GM23338 (cell line): ENCODE data around the gene TEN1. TPM values are rescaled to one million over a fixed set of nuclear protein-coding genes. Genes with fewer than 3 reads are reported as not detected.

Source experiments
- ATAC-seq: fragments of 200-7000 bp; cut with Tn5 transposase; 3 replicates; pipeline ENCODE4 v1.9.1; 2020
- DNase-seq: peaks from one replicate; pipeline ENCODE4 v3.0.0-alpha.2; 2015; ENCODE audit warnings: low spot score
- H2AFZ ChIP-seq: fragments of 200-600 bp; sonication (generic); 2 replicates; pipeline ENCODE4 v1.8.0; 2016; ENCODE audit warnings: antibody characterized with exemption, mild to moderate bottlenecking, moderate library complexity
- H3F3A ChIP-seq: fragments of 200-600 bp; sonication (generic); replicated peaks from 2 replicates; pipeline ENCODE4 v1.8.0; 2017; ENCODE audit warnings: antibody characterized with exemption, mixed run types, low read depth
- H3K27ac ChIP-seq: fragments of 200-600 bp; sonication (generic); 2 replicates; pipeline ENCODE4 v1.6.1; 2016; ENCODE audit warnings: low read depth
- H3K27me3 ChIP-seq: fragments of 200-600 bp; sonication (generic); 2 replicates; pipeline ENCODE4 v1.8.0; 2016; ENCODE audit warnings: mild to moderate bottlenecking, mixed run types, moderate library complexity; ENCODE audit not compliant: insufficient read depth
- H3K36me3 ChIP-seq: fragments of 200-600 bp; sonication (generic); 2 replicates; pipeline ENCODE4 v1.8.0; 2016; ENCODE audit warnings: mild to moderate bottlenecking; ENCODE audit not compliant: insufficient read depth
- H3K4me1 ChIP-seq: fragments of 200-600 bp; sonication (generic); 2 replicates; pipeline ENCODE4 v1.8.0; 2016; ENCODE audit warnings: mild to moderate bottlenecking, moderate library complexity; ENCODE audit not compliant: insufficient read depth
- H3K4me2 ChIP-seq: fragments of 200-600 bp; sonication (generic); 2 replicates; pipeline ENCODE4 v1.7.1; 2017; ENCODE audit warnings: mixed run types
- H3K4me3 ChIP-seq: fragments of 200-600 bp; sonication (generic); 2 replicates; pipeline ENCODE4 v1.6.1; 2016; ENCODE audit warnings: mixed run types
- H3K79me2 ChIP-seq: fragments of 200-600 bp; sonication (generic); replicated peaks from 2 replicates; pipeline ENCODE4 v1.8.0; 2017; ENCODE audit warnings: mild to moderate bottlenecking; ENCODE audit not compliant: insufficient read depth
- H3K9me2 ChIP-seq: fragments of 200-600 bp; sonication (generic); 2 replicates; pipeline ENCODE4 v1.8.0; 2017; ENCODE audit not compliant: insufficient read depth
- H4K20me1 ChIP-seq: fragments of 200-600 bp; sonication (generic); replicated peaks from 2 replicates; pipeline ENCODE4 v1.8.0; 2017; ENCODE audit warnings: mild to moderate bottlenecking; ENCODE audit not compliant: insufficient read depth
- H3K27ac Mint-ChIP-seq: 2 replicates; pipeline ENCODE4 v1.8.0; 2020; ENCODE audit warnings: inconsistent platforms, mild to moderate bottlenecking, moderate library complexity, mixed read lengths
- H3K27me3 Mint-ChIP-seq: 3 replicates; pipeline ENCODE4 v1.8.0; 2022; ENCODE audit warnings: low read depth, mild to moderate bottlenecking, moderate library complexity, mixed read lengths, inconsistent platforms; ENCODE audit not compliant: insufficient read depth, poor library complexity
- H3K36me3 Mint-ChIP-seq: 3 replicates; pipeline ENCODE4 v1.8.0; 2021; ENCODE audit warnings: low read depth, mild to moderate bottlenecking, inconsistent platforms, moderate library complexity, mixed read lengths
- H3K4me1 Mint-ChIP-seq: 3 replicates; pipeline ENCODE4 v1.8.0; 2020; ENCODE audit warnings: mild to moderate bottlenecking, inconsistent platforms, mixed read lengths
- H3K4me3 Mint-ChIP-seq: 3 replicates; pipeline ENCODE4 v1.8.0; 2021; ENCODE audit warnings: moderate library complexity, mild to moderate bottlenecking, inconsistent platforms, mixed read lengths
- H3K9me3 Mint-ChIP-seq: 3 replicates; pipeline ENCODE4 v1.8.0; 2020; ENCODE audit warnings: moderate library complexity, mild to moderate bottlenecking, inconsistent platforms, mixed read lengths
- JUNB ChIP-seq: IDR thresholded peaks from one replicate; pipeline ENCODE4 v1.6.1; 2016; ENCODE audit warnings: antibody characterized with exemption; ENCODE audit not compliant: unreplicated experiment
- STAT1 ChIP-seq: IDR thresholded peaks from one replicate; pipeline ENCODE4 v1.6.1; 2016; ENCODE audit warnings: antibody characterized with exemption; ENCODE audit not compliant: unreplicated experiment
- ZNF331 ChIP-seq: fragments of 250-450 bp; sonication (Bioruptor Pico); IDR thresholded peaks from 2 replicates; pipeline ENCODE4 v1.5.0; 2020; ENCODE audit warnings: low read depth, mild to moderate bottlenecking, moderate library complexity
- polyA plus RNA-seq: library from polyadenylated mRNA; unstranded; fragments of >200 nt; fragmentation: Nextera tagmentation; extraction: Ambion mirVana; gene quantifications from 2 replicates; pipeline ENCODE4 v1.2.1, GENCODE V29; 2016
- total RNA-seq: library from RNA; depleted of rRNA; stranded (reverse); fragments of >200 nt; shearing (Covaris generic); gene quantifications from 2 replicates; pipeline ENCODE4 v1.2.3, GENCODE V29; 2014
- TF ChIP-seq, protein P1 (sequence below), 2 experiments: fragments of 200-600 bp in 1 of 2; sonication (generic) in 1 of 2; conservative IDR thresholded peaks; 2 replicates each; pipeline versions ENCODE4 v1.5.1 to v1.6.1; 2016 to 2017; ENCODE audit warnings: antibody characterized with exemption in 2 of 2, low read depth in 2 of 2, mild to moderate bottlenecking in 2 of 2, moderate library complexity in 1 of 2
- TF ChIP-seq, protein P2 (sequence below): fragments of 250-450 bp; sonication (Bioruptor Pico); IDR thresholded peaks from 2 replicates; pipeline ENCODE4 v1.5.0; 2020; ENCODE audit warnings: mild to moderate bottlenecking, moderate library complexity

The TEN1 gene
- total and polyA plus RNA-seq, 2 experiments from 2014 or later: 11.3 to 14.1 TPM

- H3K79me2 ChIP-seq: peaks cover 14% of the 10 kb centered on the region; the same call in 1 of the 2 replicates
- H3K36me3 Mint-ChIP-seq: peaks cover 73% of the 10 kb centered on the region
- no peak overlapping the region for H3K4me3 ChIP-seq
- no peak overlapping the region for H3K4me2 ChIP-seq
- no peak for ATAC-seq
- H3K9me2 ChIP-seq: no peaks in the 10 kb centered on the region
- peaks cover 15% of the 10 kb centered on the region; the same call in 1 of the 2 replicates for H3F3A ChIP-seq
- TF ChIP-seq, protein P1, sequence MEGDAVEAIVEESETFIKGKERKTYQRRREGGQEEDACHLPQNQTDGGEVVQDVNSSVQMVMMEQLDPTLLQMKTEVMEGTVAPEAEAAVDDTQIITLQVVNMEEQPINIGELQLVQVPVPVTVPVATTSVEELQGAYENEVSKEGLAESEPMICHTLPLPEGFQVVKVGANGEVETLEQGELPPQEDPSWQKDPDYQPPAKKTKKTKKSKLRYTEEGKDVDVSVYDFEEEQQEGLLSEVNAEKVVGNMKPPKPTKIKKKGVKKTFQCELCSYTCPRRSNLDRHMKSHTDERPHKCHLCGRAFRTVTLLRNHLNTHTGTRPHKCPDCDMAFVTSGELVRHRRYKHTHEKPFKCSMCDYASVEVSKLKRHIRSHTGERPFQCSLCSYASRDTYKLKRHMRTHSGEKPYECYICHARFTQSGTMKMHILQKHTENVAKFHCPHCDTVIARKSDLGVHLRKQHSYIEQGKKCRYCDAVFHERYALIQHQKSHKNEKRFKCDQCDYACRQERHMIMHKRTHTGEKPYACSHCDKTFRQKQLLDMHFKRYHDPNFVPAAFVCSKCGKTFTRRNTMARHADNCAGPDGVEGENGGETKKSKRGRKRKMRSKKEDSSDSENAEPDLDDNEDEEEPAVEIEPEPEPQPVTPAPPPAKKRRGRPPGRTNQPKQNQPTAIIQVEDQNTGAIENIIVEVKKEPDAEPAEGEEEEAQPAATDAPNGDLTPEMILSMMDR (conservative IDR thresholded peaks at IDR 0.05; ENCODE audit: low read depth in 2 of 2): no peak
- TF ChIP-seq, protein P2, sequence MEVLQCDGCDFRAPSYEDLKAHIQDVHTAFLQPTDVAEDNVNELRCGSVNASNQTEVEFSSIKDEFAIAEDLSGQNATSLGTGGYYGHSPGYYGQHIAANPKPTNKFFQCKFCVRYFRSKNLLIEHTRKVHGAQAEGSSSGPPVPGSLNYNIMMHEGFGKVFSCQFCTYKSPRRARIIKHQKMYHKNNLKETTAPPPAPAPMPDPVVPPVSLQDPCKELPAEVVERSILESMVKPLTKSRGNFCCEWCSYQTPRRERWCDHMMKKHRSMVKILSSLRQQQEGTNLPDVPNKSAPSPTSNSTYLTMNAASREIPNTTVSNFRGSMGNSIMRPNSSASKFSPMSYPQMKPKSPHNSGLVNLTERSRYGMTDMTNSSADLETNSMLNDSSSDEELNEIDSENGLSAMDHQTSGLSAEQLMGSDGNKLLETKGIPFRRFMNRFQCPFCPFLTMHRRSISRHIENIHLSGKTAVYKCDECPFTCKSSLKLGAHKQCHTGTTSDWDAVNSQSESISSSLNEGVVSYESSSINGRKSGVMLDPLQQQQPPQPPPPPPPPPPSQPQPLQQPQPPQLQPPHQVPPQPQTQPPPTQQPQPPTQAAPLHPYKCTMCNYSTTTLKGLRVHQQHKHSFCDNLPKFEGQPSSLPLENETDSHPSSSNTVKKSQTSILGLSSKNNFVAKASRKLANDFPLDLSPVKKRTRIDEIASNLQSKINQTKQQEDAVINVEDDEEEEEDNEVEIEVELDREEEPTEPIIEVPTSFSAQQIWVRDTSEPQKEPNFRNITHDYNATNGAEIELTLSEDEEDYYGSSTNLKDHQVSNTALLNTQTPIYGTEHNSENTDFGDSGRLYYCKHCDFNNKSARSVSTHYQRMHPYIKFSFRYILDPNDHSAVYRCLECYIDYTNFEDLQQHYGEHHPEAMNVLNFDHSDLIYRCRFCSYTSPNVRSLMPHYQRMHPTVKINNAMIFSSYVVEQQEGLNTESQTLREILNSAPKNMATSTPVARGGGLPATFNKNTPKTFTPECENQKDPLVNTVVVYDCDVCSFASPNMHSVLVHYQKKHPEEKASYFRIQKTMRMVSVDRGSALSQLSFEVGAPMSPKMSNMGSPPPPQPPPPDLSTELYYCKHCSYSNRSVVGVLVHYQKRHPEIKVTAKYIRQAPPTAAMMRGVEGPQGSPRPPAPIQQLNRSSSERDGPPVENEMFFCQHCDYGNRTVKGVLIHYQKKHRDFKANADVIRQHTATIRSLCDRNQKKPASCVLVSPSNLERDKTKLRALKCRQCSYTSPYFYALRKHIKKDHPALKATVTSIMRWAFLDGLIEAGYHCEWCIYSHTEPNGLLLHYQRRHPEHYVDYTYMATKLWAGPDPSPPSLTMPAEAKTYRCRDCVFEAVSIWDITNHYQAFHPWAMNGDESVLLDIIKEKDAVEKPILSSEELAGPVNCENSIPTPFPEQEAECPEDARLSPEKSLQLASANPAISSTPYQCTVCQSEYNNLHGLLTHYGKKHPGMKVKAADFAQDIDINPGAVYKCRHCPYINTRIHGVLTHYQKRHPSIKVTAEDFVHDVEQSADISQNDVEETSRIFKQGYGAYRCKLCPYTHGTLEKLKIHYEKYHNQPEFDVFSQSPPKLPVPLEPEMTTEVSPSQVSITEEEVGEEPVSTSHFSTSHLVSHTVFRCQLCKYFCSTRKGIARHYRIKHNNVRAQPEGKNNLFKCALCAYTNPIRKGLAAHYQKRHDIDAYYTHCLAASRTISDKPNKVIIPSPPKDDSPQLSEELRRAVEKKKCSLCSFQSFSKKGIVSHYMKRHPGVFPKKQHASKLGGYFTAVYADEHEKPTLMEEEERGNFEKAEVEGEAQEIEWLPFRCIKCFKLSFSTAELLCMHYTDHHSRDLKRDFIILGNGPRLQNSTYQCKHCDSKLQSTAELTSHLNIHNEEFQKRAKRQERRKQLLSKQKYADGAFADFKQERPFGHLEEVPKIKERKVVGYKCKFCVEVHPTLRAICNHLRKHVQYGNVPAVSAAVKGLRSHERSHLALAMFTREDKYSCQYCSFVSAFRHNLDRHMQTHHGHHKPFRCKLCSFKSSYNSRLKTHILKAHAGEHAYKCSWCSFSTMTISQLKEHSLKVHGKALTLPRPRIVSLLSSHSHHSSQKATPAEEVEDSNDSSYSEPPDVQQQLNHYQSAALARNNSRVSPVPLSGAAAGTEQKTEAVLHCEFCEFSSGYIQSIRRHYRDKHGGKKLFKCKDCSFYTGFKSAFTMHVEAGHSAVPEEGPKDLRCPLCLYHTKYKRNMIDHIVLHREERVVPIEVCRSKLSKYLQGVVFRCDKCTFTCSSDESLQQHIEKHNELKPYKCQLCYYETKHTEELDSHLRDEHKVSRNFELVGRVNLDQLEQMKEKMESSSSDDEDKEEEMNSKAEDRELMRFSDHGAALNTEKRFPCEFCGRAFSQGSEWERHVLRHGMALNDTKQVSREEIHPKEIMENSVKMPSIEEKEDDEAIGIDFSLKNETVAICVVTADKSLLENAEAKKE (CRISPR knock-in tag): no peak
- TF ChIP-seq ZNF331 (no peak), STAT1 (no peak), JUNB (no peak)
- peaks cover 15% of the 10 kb centered on the region for H4K20me1 ChIP-seq
- peaks cover 9% of the 10 kb centered on the region; the same call in 1 of the 2 replicates for H3K4me1 ChIP-seq
- no peaks in the 10 kb centered on the region for H3K9me3 Mint-ChIP-seq
- H3K27me3 ChIP-seq: no peaks in the 10 kb centered on the region
- H3K4me3 Mint-ChIP-seq: no peak overlapping the region
- peak overlapping the region; percentile 14; the same call in 1 of the 2 replicates for H3K27ac Mint-ChIP-seq
- peaks cover 5% of the 10 kb centered on the region; the same call in 2 of the 3 replicates for H3K4me1 Mint-ChIP-seq
- no peak overlapping the region for H2AFZ ChIP-seq
- H3K27me3 Mint-ChIP-seq: peaks cover 1% of the 10 kb centered on the region
- H3K27ac ChIP-seq: peak overlapping the region; percentile 74
- peaks cover 42% of the 10 kb centered on the region for H3K36me3 ChIP-seq
- no peak for DNase-seq
These were observed 70.2 kb downstream of the TEN1 start for GRCh38 chr17:76049239-76049638.
